GM12864 (cell line): ENCODE results near the gene FKBP4.
A peak's percentile ranks its signal among the peaks of the same experiment; 100 is the strongest.

ENCODE experiments used
- DNase-seq: peaks from one replicate; pipeline ENCODE4 v3.0.0-alpha.2; 2011; ENCODE audit warnings: low read depth
- H3K4me3 ChIP-seq: 2 replicates; pipeline ENCODE4 v1.5.1; 2011; ENCODE audit warnings: mild to moderate bottlenecking, low read depth, low read length, control low read depth
- CTCF ChIP-seq: IDR thresholded peaks from 2 replicates; pipeline ENCODE4 v1.5.1; 2011; ENCODE audit warnings: low read depth, mild to moderate bottlenecking, moderate library complexity, low read length, control low read depth, inconsistent platforms; ENCODE audit errors: missing control alignments

FKBP4 gene

DNA sequence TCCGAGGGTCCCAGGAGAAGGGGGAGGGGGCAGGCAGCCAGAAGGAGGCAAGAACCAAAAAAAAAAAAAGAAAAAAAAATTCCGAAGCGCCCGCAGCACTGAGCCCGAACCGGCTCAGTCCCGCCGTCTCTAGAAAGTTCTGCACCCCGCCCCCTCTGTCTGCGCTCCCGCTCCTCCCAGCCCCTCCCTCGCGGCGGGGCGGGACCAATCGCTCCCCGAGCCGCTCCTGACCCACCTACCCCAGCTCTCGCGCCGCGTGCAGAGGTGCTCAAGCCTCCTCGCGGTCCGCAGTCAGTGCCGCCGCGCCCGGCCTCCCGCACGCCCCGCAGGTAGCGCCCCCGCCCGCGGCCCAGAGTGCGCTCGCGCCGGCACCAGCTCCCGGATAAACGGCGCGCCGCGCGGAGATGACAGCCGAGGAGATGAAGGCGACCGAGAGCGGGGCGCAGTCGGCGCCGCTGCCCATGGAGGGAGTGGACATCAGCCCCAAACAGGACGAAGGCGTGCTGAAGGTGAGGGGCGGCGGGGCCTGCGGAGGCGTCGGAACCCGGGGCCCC, at the start of gene FKBP4:
Gene FKBP4 (plus strand): TSS at position 235 of the 554 bp plus-strand sequence. CDS start 170 bp downstream, at position 405.
- DNase-seq = peak; percentile 61
- TF ChIP-seq CTCF = no peak
- H3K4me3 ChIP-seq = peak within 1 kb of the TSS; percentile 76

DNA sequence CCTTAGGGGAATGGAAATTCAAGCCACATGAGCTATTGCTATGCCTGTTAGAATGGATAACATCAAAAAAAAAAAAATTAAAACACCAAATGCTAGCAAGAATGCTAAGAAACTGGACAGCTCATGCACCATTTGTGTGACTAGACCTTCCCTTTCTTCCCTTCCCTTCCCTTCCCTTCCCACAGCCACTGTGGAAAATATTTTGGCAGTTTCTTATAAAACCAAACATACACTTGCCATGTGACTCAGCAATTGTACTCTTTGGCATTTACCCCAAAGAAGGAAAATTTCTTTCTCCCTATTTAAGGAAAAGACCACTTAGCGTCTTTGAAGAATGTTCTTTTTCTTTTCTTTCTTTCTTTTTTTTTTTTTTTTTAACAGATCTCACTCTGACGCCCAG, 49.1 kb upstream of the FKBP4 start:
- H3K4me3 ChIP-seq = no peak overlapping the region
- no peak for TF ChIP-seq CTCF
- no peak for DNase-seq

DNA sequence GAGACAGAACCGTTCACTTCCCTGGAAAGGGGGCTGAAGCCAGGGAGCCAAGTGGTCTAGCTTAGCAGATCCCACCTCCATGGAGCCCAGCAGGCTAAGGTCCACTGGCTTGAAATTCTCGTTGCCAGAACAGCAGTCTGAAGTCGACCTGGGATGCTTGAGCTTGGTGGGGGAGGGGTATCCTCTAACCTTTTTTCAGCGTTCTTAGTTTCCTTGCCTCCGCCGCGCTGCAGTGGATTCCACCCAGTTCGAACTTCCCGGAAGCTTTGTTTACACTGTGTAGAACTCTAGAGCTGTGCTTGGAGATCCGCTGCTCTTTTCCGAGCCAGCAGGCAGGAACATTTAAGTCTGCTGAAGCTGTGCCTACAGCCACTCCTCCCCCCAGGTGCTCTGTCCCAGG, 45.2 kb upstream of the FKBP4 start:
- TF ChIP-seq CTCF = no peak
- DNase-seq = no peak
- H3K4me3 ChIP-seq = no peak overlapping the region

DNA sequence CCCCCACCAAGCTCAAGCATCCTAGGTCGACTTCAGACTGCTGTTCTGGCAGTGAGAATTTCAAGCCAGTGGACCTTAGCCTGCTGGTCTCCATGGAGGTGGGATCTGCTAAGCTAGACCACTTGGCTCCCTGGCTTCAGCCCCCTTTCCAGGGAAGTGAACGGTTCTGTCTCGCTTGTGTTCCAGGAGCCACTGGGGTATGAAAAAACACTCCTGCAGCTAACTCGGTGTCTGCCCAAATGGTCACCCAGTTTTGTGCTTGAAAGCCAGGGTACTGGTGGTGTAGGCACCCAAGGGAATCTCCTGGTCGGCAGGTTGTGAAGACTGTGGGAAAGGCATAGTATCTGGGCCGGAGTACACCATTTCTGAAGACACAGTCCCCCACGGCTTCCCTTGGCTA, 44.6 kb upstream of the FKBP4 start:
- no peak for DNase-seq
- TF ChIP-seq CTCF = no peak

DNA sequence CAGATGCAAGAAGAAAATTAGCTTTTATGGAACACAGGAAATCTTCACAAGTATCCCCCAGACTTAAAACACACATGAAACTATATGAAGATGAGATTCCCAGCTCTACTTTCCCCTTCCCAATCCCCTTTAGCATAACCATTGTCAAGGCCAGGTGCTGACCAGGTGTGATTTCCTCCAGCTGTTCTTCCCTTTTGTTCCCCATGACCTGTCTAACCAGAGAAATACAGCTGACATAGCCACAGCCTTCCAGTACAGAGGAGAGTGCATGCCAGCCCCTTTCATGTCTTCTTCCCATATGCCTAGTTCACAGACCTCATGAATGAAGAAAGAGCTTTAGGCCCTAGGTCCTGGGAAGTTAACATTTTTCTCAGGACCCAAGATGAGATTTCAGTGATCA, 43.5 kb upstream of the FKBP4 start:
- H3K4me3 ChIP-seq = no peak overlapping the region
- no peak for DNase-seq
- TF ChIP-seq CTCF = no peak

More for the DNA sequence above, 44.6 kb upstream of the FKBP4 start:
- H3K4me3 ChIP-seq = no peak overlapping the region

DNA sequence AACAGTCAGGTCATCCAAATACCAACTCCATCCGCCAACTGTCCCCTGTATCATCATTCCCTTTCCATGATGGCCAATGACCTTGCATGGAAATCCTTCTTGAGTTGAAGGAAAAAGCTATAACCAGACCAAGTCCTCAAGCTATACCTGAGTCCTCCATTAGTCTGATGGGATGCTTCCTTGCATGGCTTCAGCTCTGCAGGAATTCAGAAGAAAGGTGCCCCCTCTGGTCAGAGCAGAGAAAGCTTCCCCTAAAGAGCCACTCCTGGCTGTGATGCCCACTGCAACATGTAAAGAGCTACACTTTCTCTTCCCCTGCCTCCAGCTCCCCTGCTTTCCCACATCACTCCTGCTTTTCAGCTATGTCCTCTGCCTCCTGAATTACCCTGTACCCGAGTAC, 43.1 kb upstream of the FKBP4 start:
- DNase-seq = no peak
- TF ChIP-seq CTCF = no peak
- H3K4me3 ChIP-seq = no peak overlapping the region

GRCh38 chr12:2752676-2753371, 41.9 kb upstream of the FKBP4 start:
- DNase-seq = no peak
- no peak for TF ChIP-seq CTCF

More at GRCh38 chr12:2752676-2753371, 41.9 kb upstream of the FKBP4 start:
- H3K4me3 ChIP-seq = no peak overlapping the region
